ENCODE data around the gene RHBDD3. TPM values are rescaled to one million over a fixed set of nuclear protein-coding genes. Genes with fewer than 3 reads are reported as not detected.

Gene RHBDD3
- total and polyA plus RNA-seq, 2 of the 4 experiments (the other 2 are of a cell fraction) = 5.7 to 21.5 TPM

DNA sequence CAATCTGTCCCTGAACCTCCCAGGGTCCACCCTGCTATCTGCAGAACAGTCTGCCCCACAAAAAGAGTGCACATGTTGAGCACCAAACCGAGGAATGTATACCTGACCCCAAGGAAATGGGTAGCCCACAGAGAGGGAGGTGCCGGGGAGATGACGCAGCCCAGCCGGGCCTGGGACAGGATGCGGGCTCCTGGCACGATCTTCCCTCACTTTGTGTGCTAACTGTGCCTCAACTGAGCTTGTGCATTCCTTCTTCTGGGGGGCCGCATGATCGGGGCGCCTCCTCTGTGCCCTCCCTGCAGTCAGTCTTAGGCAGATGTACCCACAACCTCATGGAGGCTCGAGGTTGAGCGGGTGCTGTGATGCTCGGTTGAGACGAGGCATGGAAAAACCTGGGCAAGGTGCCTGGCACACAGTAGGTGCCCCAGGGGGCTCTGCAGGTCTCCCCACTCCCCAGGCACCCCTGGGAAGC lies 41.0 kb upstream of the RHBDD3 start:
- no peak overlapping the region for H3K4me3 ChIP-seq (ENCODE audit: insufficient read depth, low read depth, low read length)
- H2BK5ac ChIP-seq (ENCODE audit: low read depth, low read length, poor library complexity, severe bottlenecking) = no peak overlapping the region
- ChIA-PET CTCF (no interaction called here), POLR2A (ENCODE audit: unreplicated experiment) (no interaction called here)
- H3K79me1 ChIP-seq (ENCODE audit: low read depth in 1 of 2, low read length in 2 of 2) = peaks cover 8 to 42% of the 10 kb centered on the region in 2 experiments; a peak in 3 of 4 replicates
- no peak overlapping the region for H3K56ac ChIP-seq (ENCODE audit: extremely low read depth, insufficient read depth, low read length)
- dilution Hi-C loops (cut with HindIII; ENCODE audit: low sequenced_read_pairs, unreplicated experiment) (no loop called here), intact Hi-C loops (cut with micrococcal nuclease) (no loop called here), in situ Hi-C loops (cut with MboI; ENCODE audit: low sequenced_read_pairs) (no loop called here)
- H2AK9ac ChIP-seq (replicated peaks; ENCODE audit: low read depth, low read length, poor library complexity) = peak overlapping the region; percentile 58
- H3K36me3 ChIP-seq (ENCODE audit: control insufficient read depth, insufficient read depth, low read length) = peaks cover 2% of the 10 kb centered on the region; the same call in 1 of the 2 replicates
- ATAC-seq (ENCODE audit: low read depth) = no peak
- H3K4ac ChIP-seq (ENCODE audit: low read depth, low read length) = no peak overlapping the region
- no peak overlapping the region for H3K23ac ChIP-seq (ENCODE audit: low read depth, low read length)
- H3K18ac ChIP-seq (ENCODE audit: low read depth, low read length) = no peak overlapping the region
- no TSS peak for BruUV-seq (replicated peaks)
- H3K4me1 ChIP-seq (ENCODE audit: control insufficient read depth, insufficient read depth, low read length) = peaks cover 17% of the 10 kb centered on the region
- peaks cover 5% of the 10 kb centered on the region; the same call in 1 of the 2 replicates for H3K9me1 ChIP-seq (ENCODE audit: insufficient read depth, low read length)
- no peak overlapping the region for H4K91ac ChIP-seq (ENCODE audit: insufficient read depth, low read depth, low read length)
- peak; percentile 65 for DNase-seq
- H4K8ac ChIP-seq (ENCODE audit: low read depth in 2 of 2, low read length in 2 of 2) = no peak overlapping the region
- no peak overlapping the region for H4K5ac ChIP-seq (ENCODE audit: low read depth, low read length)
- H3K9ac ChIP-seq (ENCODE audit: low read depth, low read length) = no peak overlapping the region
- no peak overlapping the region for H2BK20ac ChIP-seq (ENCODE audit: low read depth, low read length)
- 59% methylated on average over 4 of the region's 13 CpGs; no CpG with 5 or more reads in 1 of the 2 experiments for WGBS, 2 experiments (ENCODE audit: extremely low coverage in 2 of 2, insufficient read length in 1 of 2)
- H2BK120ac ChIP-seq (ENCODE audit: low read depth, low read length) = no peak overlapping the region
- H2BK15ac ChIP-seq (ENCODE audit: low read depth, low read length) = no peak overlapping the region
- no peaks in the 10 kb centered on the region for H3K9me3 ChIP-seq (ENCODE audit: control insufficient read depth, insufficient read depth, low read length)
- peaks cover 30% of the 10 kb centered on the region for H4K20me1 ChIP-seq (ENCODE audit: insufficient read depth, low read length)
- no peak overlapping the region for H3K14ac ChIP-seq (replicated peaks; ENCODE audit: low read depth, low read length)
- no peak overlapping the region for H2AFZ ChIP-seq (replicated peaks; ENCODE audit: low read length, poor library complexity)
- no peak overlapping the region for H3K27ac ChIP-seq (ENCODE audit: insufficient read depth, low read length)
- H3K4me2 ChIP-seq (ENCODE audit: low read depth, low read length) = peak overlapping the region; percentile 14; the same call in 1 of the 2 replicates
- peaks cover 7% of the 10 kb centered on the region for H3K27me3 ChIP-seq (ENCODE audit: control insufficient read depth, insufficient read depth, low read length)
- peak; percentile 34; the same call in 1 of the 2 replicates for TF ChIP-seq POLR2A (IDR thresholded peaks at IDR 0.05; ENCODE audit: low read depth, low read length)
- TF ChIP-seq, protein P1, sequence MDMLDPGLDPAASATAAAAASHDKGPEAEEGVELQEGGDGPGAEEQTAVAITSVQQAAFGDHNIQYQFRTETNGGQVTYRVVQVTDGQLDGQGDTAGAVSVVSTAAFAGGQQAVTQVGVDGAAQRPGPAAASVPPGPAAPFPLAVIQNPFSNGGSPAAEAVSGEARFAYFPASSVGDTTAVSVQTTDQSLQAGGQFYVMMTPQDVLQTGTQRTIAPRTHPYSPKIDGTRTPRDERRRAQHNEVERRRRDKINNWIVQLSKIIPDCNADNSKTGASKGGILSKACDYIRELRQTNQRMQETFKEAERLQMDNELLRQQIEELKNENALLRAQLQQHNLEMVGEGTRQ (IDR thresholded peaks at IDR 0.05; ENCODE audit: low read depth, low read length) = no peak
- TF ChIP-seq MAZ (IDR thresholded peaks at IDR 0.05; ENCODE audit: borderline replicate concordance, low read depth, low read length) = 0 out of 2 replicates have a peak, but pooled peaks have one; percentile 31
- H2AK5ac ChIP-seq (ENCODE audit: low read depth, low read length) = no peak overlapping the region

Data from IMR-90 (cell line).